ENCODE measurements around the gene USB1. TPM values are rescaled to one million over a fixed set of nuclear protein-coding genes. Genes with fewer than 3 reads are reported as not detected.
A peak's percentile ranks its signal among the peaks of the same experiment; 100 is the strongest.

The USB1 gene
- total RNA-seq, 1 donor from 2014 or later = 14.9 TPM

- DNase-seq (ENCODE audit: low spot score) = no peak
- Histone ChIP-seq H3K36me3 (no peaks in the 10 kb centered on the region), H3K27me3 (no peaks in the 10 kb centered on the region), H3K9me3 (ENCODE audit: low read depth) (no peaks in the 10 kb centered on the region), H3F3A (ENCODE audit: low read depth) (no peaks in the 10 kb centered on the region), H3K4me2 (no peak overlapping the region), H3K27ac (no peak overlapping the region), H3K9ac (no peak overlapping the region), H3K4me3 (no peak overlapping the region), H4K20me1 (ENCODE audit: low read depth) (no peaks in the 10 kb centered on the region), H2AFZ (replicated peaks) (no peak overlapping the region), H3K79me2 (ENCODE audit: low read depth) (no peaks in the 10 kb centered on the region), H3K4me1 (peaks cover 11% of the 10 kb centered on the region)
- Mint-ChIP-seq H3K36me3 (no peaks in the 10 kb centered on the region), H3K27ac (no peak overlapping the region), H3K4me3 (no peak overlapping the region), H3K27me3 (ENCODE audit: insufficient read depth, low read depth) (peaks cover 18% of the 10 kb centered on the region), H3K4me1 (peaks cover 3% of the 10 kb centered on the region), H3K9me3 (no peaks in the 10 kb centered on the region)
- TF ChIP-seq EZH2phosphoT487 (IDR thresholded peaks at IDR 0.05) (no peak), CTCF (IDR thresholded peaks at IDR 0.05) (no peak), EZH2 (IDR thresholded peaks at IDR 0.05) (no peak)
These were observed 33.3 kb upstream of the USB1 start for GRCh38 chr16:57967916-57968315.

GRCh38 chr16:57969451-57970123 is 31.6 kb upstream of the USB1 start:
- H3K4me1 ChIP-seq = peaks cover 11% of the 10 kb centered on the region
- TF ChIP-seq EZH2 (IDR thresholded peaks at IDR 0.05) (no peak), CTCF (IDR thresholded peaks at IDR 0.05) (no peak), EZH2phosphoT487 (IDR thresholded peaks at IDR 0.05) (no peak)
- Mint-ChIP-seq H3K27ac (peak overlapping the region; percentile 33), H3K4me1 (peaks cover 3% of the 10 kb centered on the region), H3K9me3 (no peaks in the 10 kb centered on the region), H3K4me3 (no peak overlapping the region), H3K27me3 (ENCODE audit: insufficient read depth, low read depth) (peaks cover 20% of the 10 kb centered on the region), H3K36me3 (no peaks in the 10 kb centered on the region)
- no peak overlapping the region for H3K4me2 ChIP-seq
- H3K9ac ChIP-seq = no peak overlapping the region
- H4K20me1 ChIP-seq (ENCODE audit: low read depth) = no peaks in the 10 kb centered on the region
- no peak overlapping the region for H2AFZ ChIP-seq (replicated peaks)
- no peaks in the 10 kb centered on the region for H3K27me3 ChIP-seq
- no peak overlapping the region for H3K27ac ChIP-seq
- DNase-seq (ENCODE audit: low spot score) = no peak
- H3K4me3 ChIP-seq = no peak overlapping the region
- H3K79me2 ChIP-seq (ENCODE audit: low read depth) = no peaks in the 10 kb centered on the region
- no peaks in the 10 kb centered on the region for H3K9me3 ChIP-seq (ENCODE audit: low read depth)
- no peaks in the 10 kb centered on the region for H3K36me3 ChIP-seq
- H3F3A ChIP-seq (ENCODE audit: low read depth) = no peaks in the 10 kb centered on the region

GRCh38 chr16:57970319-57970718 is 30.9 kb upstream of the USB1 start:
- no peaks in the 10 kb centered on the region for H3K79me2 ChIP-seq (ENCODE audit: low read depth)
- peaks cover 11% of the 10 kb centered on the region for H3K4me1 ChIP-seq
- Mint-ChIP-seq H3K36me3 (no peaks in the 10 kb centered on the region), H3K27ac (no peak overlapping the region), H3K4me1 (peaks cover 3% of the 10 kb centered on the region), H3K4me3 (no peak overlapping the region), H3K27me3 (ENCODE audit: insufficient read depth, low read depth) (peaks cover 19% of the 10 kb centered on the region), H3K9me3 (no peaks in the 10 kb centered on the region)
- H3K4me3 ChIP-seq = no peak overlapping the region
- H3K27me3 ChIP-seq = no peaks in the 10 kb centered on the region
- DNase-seq (ENCODE audit: low spot score) = no peak
- TF ChIP-seq EZH2 (IDR thresholded peaks at IDR 0.05) (no peak), EZH2phosphoT487 (IDR thresholded peaks at IDR 0.05) (no peak), CTCF (IDR thresholded peaks at IDR 0.05) (no peak)
- H3F3A ChIP-seq (ENCODE audit: low read depth) = no peaks in the 10 kb centered on the region
- H3K36me3 ChIP-seq = no peaks in the 10 kb centered on the region
- H3K4me2 ChIP-seq = no peak overlapping the region
- H4K20me1 ChIP-seq (ENCODE audit: low read depth) = no peaks in the 10 kb centered on the region
- no peak overlapping the region for H2AFZ ChIP-seq (replicated peaks)
- no peaks in the 10 kb centered on the region for H3K9me3 ChIP-seq (ENCODE audit: low read depth)
- H3K27ac ChIP-seq = no peak overlapping the region
- no peak overlapping the region for H3K9ac ChIP-seq
